Muscle of leg (tissue), 11 donors: ENCODE measurements around the gene BTRC. TPM values are rescaled to one million over a fixed set of nuclear protein-coding genes. Genes with fewer than 3 reads are reported as not detected.

Source experiments
- DNase-seq: peaks from one replicate; pipeline ENCODE4 v3.0.0; 2013
- H3K27ac ChIP-seq: one replicate; pipeline ENCODE4 v1.5.1; 2013; ENCODE audit warnings: mild to moderate bottlenecking, low read length, control low read depth
- H3K27me3 ChIP-seq: one replicate; pipeline ENCODE4 v1.6.1; 2013; ENCODE audit warnings: low read length; ENCODE audit not compliant: control insufficient read depth, insufficient read depth
- H3K36me3 ChIP-seq: one replicate; pipeline ENCODE4 v1.6.1; 2013; ENCODE audit warnings: low read length; ENCODE audit not compliant: control insufficient read depth, insufficient read depth
- H3K4me1 ChIP-seq: one replicate; pipeline ENCODE4 v1.6.1; 2013; ENCODE audit warnings: low read length; ENCODE audit not compliant: control insufficient read depth, insufficient read depth
- H3K4me3 ChIP-seq: one replicate; pipeline ENCODE4 v1.5.1; 2013; ENCODE audit warnings: low read length, control low read depth
- H3K9me3 ChIP-seq: replicated peaks from 2 replicates; pipeline ENCODE4 v1.6.1; 2013; ENCODE audit warnings: low read depth, low read length; ENCODE audit not compliant: control insufficient read depth
- WGBS: methylation state at CpG from one replicate; pipeline ENCODE4 v1.1.5; 2013; ENCODE audit warnings: missing lambda C conversion rate; ENCODE audit not compliant: insufficient coverage; 5-methylcytosine and 5-hydroxymethylcytosine counted together
- polyA plus RNA-seq, 8 donors: library from polyadenylated mRNA; unstranded; fragments of 120-200 nt; gene quantifications; one replicate each; pipeline versions ENCODE4 v1.2.1 to v1.2.3, GENCODE V29; 2013; ENCODE audit warnings: inconsistent platforms in 1 of 8, low replicate concordance in 1 of 8; ENCODE audit not compliant: insufficient read length in 8 of 8, insufficient read depth in 1 of 8
- total RNA-seq: library from RNA; stranded (reverse); fragments of 120-200 nt; gene quantifications from one replicate; pipeline ENCODE4 v1.2.4, GENCODE V29; 2013

The BTRC gene
- total and polyA plus RNA-seq, 9 donors, result 14.3 to 27.4 (median 23.4) TPM

DNA sequence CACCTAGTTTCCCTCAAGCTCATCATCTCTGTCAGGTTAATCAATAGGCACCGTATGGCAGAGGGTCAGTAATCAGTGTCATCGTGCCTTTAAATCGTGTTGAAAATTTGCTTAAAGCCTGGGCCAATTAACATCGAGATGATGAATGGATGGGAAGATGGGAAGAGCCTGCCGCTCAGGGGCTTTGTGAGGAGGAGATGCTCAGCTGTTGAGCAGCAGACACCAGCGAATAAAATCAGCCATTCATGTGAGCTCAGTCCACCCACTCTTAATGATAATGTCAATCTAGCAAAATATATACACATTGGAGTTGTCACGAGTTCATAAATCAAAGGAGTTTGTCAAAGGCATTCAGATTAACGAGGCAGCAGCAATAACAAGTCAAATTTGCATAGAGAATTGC, 97.7 kb downstream of the BTRC start:
- Histone ChIP-seq H3K36me3 (no peaks in the 10 kb centered on the region), H3K27me3 (no peaks in the 10 kb centered on the region), H3K27ac (no peak overlapping the region), H3K4me1 (no peaks in the 10 kb centered on the region), H3K9me3 (no peaks in the 10 kb centered on the region), H3K4me3 (no peak overlapping the region)
- no peak for DNase-seq
- WGBS, result 87% methylated on average over 2 of the region's 8 CpGs

DNA sequence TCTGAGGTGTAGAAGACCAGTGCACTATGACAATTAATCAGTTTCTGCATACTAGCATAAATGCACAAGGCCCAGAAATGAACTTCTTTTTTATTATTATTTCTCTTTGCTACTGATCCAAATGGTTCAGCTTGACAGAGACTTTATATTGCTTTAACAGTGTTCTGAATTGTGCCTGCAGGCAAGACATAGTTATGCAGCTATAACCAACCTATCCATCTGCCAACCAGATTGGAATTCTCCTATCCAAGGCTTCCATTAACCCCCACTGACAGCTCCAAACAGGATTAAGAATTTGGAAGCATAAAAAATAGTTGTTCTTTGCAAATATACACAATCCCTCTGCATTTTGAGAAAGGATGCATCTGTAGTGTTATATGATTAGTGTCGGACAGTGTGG, 98.2 kb downstream of the BTRC start:
- Histone ChIP-seq H3K27ac (no peak overlapping the region), H3K9me3 (no peaks in the 10 kb centered on the region), H3K27me3 (no peaks in the 10 kb centered on the region), H3K4me3 (no peak overlapping the region), H3K36me3 (no peaks in the 10 kb centered on the region), H3K4me1 (no peaks in the 10 kb centered on the region)
- DNase-seq, result no peak
- WGBS, result 100% methylated on average over 1 of the region's 1 CpG

DNA sequence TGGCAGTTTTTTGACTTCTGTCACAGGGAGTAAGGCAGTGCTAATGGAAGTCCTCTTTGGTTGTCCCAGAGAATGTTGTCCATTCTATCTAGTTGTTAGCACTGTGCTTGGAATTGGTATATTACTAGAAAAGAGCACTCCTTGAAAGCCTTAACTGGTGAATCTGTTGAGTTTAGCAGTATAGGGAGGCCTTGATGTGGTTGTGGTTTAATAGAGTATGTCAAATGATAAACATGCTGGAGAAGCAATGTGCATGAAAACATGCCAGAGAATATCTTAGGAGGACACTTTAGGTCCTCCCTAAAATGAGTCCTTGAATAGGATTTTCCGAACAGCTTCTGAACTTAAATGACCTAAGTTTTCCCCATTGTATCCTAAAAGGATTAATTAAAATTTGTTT, 98.6 kb downstream of the BTRC start:
- no peak for DNase-seq
- Histone ChIP-seq H3K4me3 (no peak overlapping the region), H3K4me1 (no peaks in the 10 kb centered on the region), H3K36me3 (no peaks in the 10 kb centered on the region), H3K9me3 (no peaks in the 10 kb centered on the region), H3K27ac (no peak overlapping the region), H3K27me3 (no peaks in the 10 kb centered on the region)
- no CpG with 5 or more reads among the region's 1 CpG for WGBS

DNA sequence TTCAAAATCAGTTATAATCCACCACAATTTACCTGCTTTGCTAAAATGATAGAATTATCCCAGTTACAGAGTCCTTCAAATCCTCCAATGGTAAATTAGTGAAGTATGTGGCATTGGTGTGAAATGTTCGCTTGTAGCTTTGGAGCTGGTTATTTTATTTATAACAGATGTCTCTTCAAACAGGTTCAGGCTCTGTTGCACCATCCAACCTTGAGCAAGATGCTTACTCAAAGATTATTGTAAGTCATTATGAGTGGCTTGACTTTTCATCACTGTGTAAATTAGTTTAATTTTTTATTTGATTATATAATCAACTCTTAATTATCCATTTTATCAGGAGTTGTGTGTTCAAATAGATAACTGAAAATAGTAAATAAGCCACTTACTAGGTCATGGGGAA, 99.4 kb downstream of the BTRC start:
- WGBS, result no CpG with 5 or more reads among the region's 1 CpG
- Histone ChIP-seq H3K4me3 (no peak overlapping the region), H3K27ac (no peak overlapping the region), H3K36me3 (no peaks in the 10 kb centered on the region), H3K9me3 (no peaks in the 10 kb centered on the region), H3K4me1 (no peaks in the 10 kb centered on the region), H3K27me3 (no peaks in the 10 kb centered on the region)
- DNase-seq, result no peak

DNA sequence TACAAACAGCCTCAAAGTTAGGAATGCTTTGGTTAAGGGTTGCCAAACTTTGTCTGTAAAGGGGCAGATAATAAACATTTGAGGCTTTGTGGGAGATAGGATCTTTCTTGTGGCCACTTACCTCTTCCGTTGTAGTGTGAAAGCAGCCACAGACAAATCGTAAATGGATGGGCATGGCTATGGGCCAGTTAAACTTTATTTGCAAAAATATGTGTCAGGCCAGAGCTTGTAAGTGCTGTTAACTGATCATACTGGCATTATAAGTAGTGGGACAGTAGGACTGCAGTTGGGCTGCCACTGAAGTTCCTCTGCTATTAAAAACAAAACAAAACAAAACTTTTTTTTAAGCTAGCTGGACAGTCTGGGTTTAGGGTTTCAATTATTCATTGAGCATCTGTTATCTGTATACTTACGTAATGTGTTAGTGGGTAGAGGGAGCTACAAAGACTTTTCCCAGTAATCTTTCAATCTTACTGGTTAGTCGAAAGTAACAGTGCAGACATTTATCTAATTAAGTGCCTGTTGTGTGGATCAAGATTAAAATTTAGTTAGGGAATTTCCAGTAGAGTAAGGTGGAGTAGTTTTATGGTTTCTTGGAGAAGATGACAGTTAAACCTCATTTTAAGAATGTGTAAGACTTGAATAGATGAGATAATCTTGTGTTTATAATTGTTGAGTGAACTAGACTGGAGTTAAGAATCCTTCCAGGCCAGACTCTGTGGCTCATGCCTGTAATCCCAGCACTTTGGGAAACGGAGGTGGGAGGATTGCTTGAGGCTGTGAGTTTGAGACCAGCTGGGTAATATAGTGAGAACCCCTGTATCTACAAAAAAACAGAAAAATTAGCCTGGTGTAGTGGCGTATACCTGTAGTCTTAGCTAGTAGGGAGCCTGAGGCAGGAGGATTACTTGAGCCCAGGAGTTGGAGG, 100.1 kb downstream of the BTRC start:
- Histone ChIP-seq H3K4me3 (no peak overlapping the region), H3K27ac (no peak overlapping the region), H3K36me3 (no peaks in the 10 kb centered on the region), H3K9me3 (no peaks in the 10 kb centered on the region), H3K27me3 (no peaks in the 10 kb centered on the region), H3K4me1 (no peaks in the 10 kb centered on the region)
- DNase-seq, result no peak
- 47% methylated on average over 2 of the region's 6 CpGs for WGBS

DNA sequence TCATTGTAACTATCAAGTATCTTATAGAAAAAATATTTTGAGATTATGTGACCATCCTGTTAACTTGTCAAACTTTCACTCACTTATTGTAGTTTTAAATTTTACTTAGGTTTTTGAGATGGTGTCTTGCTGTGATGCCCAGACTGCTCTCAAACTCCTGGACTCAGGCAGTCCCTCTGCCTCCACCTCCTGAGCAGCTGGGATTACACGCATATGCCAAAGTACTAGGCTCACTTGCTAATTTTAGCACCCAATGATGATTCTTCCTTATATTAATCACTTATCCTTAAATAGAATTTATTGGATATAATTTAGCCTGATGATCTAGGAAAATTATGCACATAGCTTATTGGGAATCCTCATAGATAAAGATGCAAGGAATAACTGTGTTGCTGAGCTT, 104.9 kb downstream of the BTRC start:
- Histone ChIP-seq H3K4me1 (no peaks in the 10 kb centered on the region), H3K4me3 (no peak overlapping the region), H3K36me3 (no peaks in the 10 kb centered on the region), H3K9me3 (no peaks in the 10 kb centered on the region), H3K27ac (no peak overlapping the region), H3K27me3 (no peaks in the 10 kb centered on the region)
- DNase-seq, result no peak
- WGBS, result no CpG with 5 or more reads among the region's 1 CpG

DNA sequence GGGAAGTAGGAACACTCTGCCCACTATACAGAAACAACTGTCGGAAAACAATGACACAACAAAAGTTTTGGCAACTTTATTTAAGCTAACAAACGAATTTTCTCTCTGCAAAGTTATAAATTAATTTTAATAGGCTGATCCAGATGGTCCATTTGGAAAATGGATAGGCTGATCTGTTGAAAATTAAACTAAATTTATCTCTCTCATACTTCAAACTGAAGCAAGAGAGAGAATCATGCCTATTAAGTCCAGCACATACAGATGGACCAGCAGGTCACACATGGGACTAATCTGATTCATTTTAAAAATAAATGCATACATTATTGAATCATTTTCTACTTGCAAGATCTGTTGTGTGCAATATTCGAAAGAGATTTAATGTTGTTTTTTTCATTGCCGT, 110.1 kb downstream of the BTRC start:
- Histone ChIP-seq H3K27ac (no peak overlapping the region), H3K9me3 (no peaks in the 10 kb centered on the region), H3K4me3 (no peak overlapping the region), H3K4me1 (no peaks in the 10 kb centered on the region), H3K36me3 (no peaks in the 10 kb centered on the region), H3K27me3 (no peaks in the 10 kb centered on the region)
- no peak for DNase-seq
- no CpG with 5 or more reads among the region's 4 CpGs for WGBS

DNA sequence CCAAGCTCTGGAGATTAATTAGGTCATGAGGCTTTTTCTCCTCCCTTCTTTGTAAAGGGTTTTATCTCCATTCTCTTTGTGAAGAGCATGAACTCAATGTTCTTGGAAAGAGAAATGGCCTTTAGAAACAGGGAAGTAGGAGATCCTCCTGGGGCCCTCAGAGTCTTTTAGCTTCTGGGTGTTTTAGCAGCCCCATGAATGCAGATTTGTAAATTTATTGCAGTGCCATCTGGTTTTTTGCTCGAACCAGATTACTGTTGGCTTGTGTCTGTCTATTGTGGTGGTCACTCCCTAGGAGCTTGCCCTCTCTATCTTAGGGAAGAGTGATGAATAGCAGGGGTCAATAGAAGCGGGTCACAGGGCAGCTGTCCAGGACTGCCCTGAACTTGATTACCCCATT, 110.6 kb downstream of the BTRC start:
- H3K4me1 ChIP-seq, result no peaks in the 10 kb centered on the region
- no peak overlapping the region for H3K27ac ChIP-seq
- no peaks in the 10 kb centered on the region for H3K36me3 ChIP-seq
- no CpG with 5 or more reads among the region's 2 CpGs for WGBS
- H3K4me3 ChIP-seq, result no peak overlapping the region
- no peaks in the 10 kb centered on the region for H3K27me3 ChIP-seq
- H3K9me3 ChIP-seq, result no peaks in the 10 kb centered on the region
- DNase-seq, result no peak

DNA sequence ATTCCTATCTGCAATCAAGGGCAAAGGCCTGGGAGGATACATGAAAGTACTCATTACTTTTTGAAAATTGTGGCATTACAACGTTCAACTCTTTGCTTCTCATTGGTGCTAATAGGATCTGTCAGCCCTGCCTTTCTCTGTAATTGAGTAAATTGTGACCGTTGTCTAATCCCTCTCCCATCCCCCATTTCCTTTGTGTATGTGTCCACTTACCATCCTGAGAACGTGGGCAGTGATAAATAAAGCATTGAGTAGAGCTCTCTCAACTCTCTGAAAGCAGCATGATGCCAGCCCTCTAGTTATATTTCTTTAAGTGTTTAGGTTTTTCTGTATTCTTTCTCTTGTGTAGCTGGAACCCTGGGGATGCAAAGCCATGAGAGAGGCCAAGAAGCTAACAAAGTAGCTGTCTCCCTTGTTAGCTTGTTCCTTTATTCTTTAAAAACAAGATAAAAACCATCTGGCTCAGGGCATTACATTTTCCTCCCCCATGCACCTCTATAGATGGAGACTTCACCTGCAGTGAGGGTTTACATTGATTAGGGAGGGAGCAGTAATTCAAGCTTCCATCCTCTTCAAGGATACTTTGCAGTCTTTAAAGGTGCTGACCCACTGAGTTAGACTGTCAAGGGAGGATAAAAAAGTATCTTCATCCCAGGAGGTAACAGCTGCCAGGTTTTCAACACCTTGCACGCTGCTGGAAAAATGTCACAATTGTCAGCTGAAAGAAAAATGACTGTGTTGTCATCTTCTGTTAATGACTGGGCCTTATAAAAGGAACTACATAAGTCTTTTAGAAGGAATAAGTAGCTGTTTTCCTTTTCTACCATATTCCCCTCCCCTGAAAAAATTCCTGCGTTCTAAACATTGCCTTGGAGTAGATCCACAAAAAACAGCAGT, 112.3 kb downstream of the BTRC start:
- no peak overlapping the region for H3K27ac ChIP-seq
- no peaks in the 10 kb centered on the region for H3K9me3 ChIP-seq
- no peak for DNase-seq
- H3K36me3 ChIP-seq, result no peaks in the 10 kb centered on the region
- WGBS, result no CpG with 5 or more reads among the region's 5 CpGs
- no peaks in the 10 kb centered on the region for H3K27me3 ChIP-seq
- H3K4me3 ChIP-seq, result no peak overlapping the region
- no peaks in the 10 kb centered on the region for H3K4me1 ChIP-seq

DNA sequence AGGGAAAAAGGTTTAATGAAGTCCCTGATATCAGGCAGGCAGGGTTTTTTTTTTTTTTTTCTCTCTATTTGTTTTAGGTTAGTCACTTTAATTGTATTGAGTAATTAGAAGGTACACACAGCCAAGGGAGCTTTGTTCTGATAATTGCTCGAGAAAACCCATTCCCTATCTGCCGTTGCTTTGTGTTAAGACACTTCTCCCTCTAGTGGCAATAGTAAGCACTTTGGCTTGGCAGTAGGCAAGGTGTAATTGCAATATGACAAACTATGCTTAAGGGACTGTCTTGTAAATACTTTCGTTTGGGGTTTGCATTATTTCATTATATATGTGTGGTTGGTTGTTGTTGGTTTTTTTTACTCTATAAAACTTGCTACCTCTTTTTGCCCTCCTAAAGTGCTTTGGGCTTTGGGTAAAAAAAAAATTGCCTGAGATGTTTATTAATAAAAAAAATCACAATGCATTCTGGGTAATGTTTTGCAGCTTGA, 113.4 kb downstream of the BTRC start:
- no peaks in the 10 kb centered on the region for H3K36me3 ChIP-seq
- no peaks in the 10 kb centered on the region for H3K27me3 ChIP-seq
- no peaks in the 10 kb centered on the region for H3K9me3 ChIP-seq
- no peak overlapping the region for H3K27ac ChIP-seq
- no peak overlapping the region for H3K4me3 ChIP-seq
- no peaks in the 10 kb centered on the region for H3K4me1 ChIP-seq
- WGBS, result no CpG with 5 or more reads among the region's 3 CpGs
- peak; percentile 77 for DNase-seq
